GM19099 (cell line): ENCODE data around the gene CPZ.

Experiments
- POLR2A ChIP-seq: IDR thresholded peaks from 3 replicates; pipeline ENCODE4 v1.6.1; 2011; ENCODE audit warnings: low read depth; ENCODE audit not compliant: insufficient read length; ENCODE audit errors: extremely low read depth

The CPZ gene

DNA sequence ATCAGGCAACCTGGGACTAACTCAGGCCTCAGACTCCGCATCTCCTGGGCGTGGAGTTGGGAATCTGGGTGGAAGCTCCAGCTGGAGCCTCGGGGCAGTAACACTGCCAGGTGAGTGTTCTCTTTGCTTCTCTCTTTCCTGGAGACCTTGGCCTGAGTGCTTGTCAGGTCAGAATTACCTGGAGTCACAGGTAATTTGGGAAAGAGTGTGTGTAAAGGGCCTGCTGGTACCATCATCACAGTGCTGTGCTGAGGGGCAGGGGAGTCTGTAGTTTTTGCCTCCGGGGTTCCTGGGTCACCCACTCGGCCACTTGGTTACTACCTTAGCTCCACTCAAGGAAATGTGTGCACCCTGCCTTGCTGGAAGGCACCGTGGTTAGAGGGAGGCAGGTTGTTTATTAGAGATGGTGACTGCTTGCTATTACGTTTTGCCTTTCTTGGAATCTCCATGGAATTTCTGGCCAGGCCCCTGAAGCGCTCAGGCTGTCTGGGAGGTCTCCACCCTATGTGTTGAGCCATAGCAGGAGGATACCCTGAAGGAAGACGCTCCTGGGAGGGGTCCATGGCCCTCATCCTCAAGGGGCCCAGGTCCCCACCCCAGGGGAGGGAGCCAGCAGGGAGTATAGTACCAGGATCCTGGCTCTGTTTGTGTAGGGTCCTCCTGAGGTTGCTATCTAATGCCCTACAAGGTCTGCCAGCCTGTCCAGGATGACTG, 9.5 kb upstream of the CPZ start:
- no peak for TF ChIP-seq POLR2A

DNA sequence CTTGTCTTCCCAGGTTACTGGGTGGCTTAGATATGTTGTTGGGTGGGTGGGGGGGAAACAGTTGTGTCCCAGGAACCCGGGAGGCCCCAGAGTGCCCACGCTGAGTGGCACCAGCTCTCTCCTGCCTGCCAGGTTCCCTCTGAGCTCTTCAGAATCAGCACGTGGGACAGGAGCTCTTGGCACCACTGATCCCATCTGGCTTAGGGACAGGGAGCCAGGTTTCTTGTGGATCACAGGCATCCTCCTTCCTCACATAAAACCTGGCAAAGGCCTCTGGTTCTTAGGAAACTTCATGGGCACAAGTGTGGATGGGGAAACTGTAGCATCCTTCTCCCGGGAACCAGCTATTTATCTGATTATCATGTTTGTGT, 8.9 kb upstream of the CPZ start:
- TF ChIP-seq POLR2A, result no peak

DNA sequence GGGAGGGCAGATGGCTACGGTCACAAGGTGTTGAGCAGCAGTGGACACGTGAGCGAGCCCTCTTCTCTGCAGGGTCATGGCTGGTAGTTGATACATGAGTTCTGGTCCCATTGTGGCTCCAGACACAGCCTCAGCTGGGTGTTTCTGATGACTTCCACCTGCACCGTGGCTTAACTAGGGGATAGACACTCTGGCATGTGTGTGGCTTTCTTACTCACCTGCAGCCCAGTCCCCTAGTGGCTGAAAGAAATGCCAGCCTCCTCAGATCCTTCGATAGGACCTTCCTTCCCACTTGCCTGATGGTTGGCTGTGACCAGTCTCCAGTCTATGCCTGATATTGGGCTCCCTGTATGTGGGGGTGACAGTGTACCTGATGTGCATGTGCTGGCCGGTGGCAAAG, 7.4 kb upstream of the CPZ start:
- no peak for TF ChIP-seq POLR2A

DNA sequence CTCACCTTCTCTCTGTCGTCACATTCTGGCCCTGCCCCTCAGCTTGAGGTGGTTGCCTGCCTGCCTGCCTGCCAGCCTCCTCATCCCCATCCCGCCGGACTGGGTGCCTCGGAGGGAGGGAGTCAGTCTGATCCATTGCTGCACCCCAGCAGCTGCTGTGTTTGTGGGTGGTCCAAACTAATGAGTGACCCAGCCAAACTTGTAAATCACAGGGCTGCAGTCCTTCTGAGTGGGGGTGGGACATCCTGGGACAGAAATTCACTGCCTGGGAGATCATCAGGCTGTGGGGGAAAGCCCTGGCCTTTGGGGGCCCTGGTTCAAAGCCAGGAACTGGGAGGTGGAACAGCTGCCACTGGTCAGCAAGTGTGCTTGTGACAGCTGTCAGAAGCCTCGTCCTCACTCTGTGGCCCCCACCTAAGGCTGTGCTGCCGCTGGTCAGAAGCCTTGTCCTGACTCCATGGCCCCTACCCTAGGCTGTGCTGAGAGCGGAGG, 6.8 kb upstream of the CPZ start:
- TF ChIP-seq POLR2A, result no peak

DNA sequence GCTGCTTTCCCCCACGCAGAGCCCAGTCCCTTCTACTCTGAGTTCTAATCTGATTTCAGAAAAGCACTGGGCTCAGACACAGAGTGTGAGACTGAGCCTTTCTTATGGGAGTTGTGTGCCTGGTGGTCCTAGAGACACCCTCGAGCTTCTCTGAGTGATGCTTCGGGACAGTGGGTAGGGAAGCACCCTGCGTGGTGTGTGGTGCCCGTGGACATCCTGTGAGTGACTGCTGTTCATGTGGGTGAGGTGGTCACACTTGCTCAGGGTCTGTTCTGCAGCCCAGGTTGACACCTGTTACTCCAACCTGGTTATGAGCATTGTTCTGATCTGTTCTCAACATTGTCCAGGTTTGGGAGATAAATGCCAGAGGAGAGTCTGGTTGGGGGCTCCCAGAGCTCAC, 6.3 kb upstream of the CPZ start:
- no peak for TF ChIP-seq POLR2A

GRCh38 chr4:8586671-8587468, 5.7 kb upstream of the CPZ start:
- no peak for TF ChIP-seq POLR2A

DNA sequence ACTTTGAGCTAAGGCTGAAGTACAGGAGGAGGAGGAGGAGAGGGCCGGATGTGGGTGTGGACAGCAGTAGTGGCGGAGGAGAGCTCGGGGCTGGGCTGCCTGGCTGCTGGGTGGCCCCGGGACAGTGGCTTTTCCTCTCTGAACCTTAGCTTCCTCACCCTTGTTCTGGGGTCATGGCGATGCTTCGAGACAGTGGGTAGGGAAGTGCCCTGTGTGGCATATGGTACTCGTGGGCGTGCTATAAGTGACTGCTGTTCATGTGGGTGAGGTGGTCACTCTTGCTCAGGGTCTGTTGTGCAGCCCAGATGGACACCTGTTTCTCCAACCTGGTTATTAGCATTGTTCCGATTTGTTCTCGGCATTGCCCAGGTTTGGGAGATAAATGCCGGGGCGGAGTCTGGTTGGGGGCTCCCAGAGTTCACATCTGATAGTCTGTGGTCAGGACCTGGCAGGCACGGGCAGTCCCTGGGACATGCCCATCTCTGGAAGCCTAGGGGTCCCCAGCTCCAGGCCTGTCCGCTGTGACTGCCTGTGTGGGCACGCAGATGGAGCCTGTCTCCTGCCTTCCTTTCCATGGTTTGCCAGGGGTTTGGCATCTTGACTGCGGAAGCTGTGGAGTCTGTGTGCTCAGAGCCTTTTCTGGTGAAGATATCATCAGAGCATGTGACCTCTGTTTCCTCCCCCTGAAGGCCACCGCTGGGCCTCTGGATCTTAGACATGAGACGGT, 4.9 kb upstream of the CPZ start:
- TF ChIP-seq POLR2A, result no peak

DNA sequence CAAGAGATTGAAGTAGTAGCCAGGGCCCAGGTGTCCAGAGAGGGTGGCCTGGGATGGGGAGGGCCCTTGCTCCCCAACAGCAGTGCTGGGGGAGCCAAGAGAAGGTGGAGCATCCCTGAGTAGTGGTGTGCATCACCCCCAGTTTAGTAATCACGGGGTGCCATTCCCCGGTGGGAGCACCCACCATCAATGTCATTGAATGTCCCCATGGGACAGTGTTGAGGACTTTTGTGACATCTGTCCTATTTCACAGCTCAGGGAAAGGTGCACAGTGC, 4.4 kb upstream of the CPZ start:
- no peak for TF ChIP-seq POLR2A

DNA sequence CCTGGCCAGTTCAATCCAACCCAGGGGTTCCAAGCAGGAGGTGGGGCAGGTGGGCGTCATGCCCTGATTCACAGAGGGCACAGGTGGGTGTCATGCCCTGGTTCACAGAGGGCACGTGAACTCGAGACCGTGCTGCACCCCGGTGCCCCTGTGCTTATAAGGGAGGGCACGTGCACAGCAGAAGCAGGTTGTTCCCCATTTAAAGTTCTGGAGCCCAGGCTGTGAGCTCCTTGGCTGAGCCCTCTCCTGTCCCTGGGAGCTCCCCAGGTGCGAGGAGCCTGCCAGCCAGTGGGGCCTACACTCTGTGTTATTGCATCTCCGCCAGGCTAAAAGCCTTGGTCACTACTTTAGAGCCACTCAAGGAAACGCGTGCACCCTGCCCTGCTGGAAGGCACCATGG, 3.2 kb upstream of the CPZ start:
- TF ChIP-seq POLR2A, result no peak

- no peak for TF ChIP-seq POLR2A
Measured at GRCh38 chr4:8589823-8590545, 2.6 kb upstream of the CPZ start.

GRCh38 chr4:8590546-8590880, 2.1 kb upstream of the CPZ start:
- no peak for TF ChIP-seq POLR2A

GRCh38 chr4:8591114-8591513, 1.5 kb upstream of the CPZ start:
- no peak for TF ChIP-seq POLR2A

GRCh38 chr4:8591626-8592365, 769 bp upstream of the CPZ start:
- TF ChIP-seq POLR2A, result no peak

GRCh38 chr4:8593264-8594096, 915 bp downstream of the CPZ start:
- TF ChIP-seq POLR2A, result no peak
